Ishikawa (cell line): ENCODE measurements around the gene ADH6.

Experiments
- CEBPB ChIP-seq: IDR thresholded peaks from 2 replicates; pipeline ENCODE4 v1.6.1; 2012
- EP300 ChIP-seq: IDR thresholded peaks from 2 replicates; pipeline ENCODE4 v1.6.1; 2012; ENCODE audit warnings: borderline replicate concordance
- FOXM1 ChIP-seq: IDR thresholded peaks from 2 replicates; pipeline ENCODE4 v1.6.1; 2012; ENCODE audit warnings: low read depth, borderline replicate concordance
- MAX ChIP-seq: IDR thresholded peaks from 2 replicates; pipeline ENCODE4 v1.6.1; 2012
- REST ChIP-seq: IDR thresholded peaks from 2 replicates; pipeline ENCODE4 v1.6.1; 2012; ENCODE audit warnings: low read depth, mild to moderate bottlenecking
- TAF1 ChIP-seq: IDR thresholded peaks from 2 replicates; pipeline ENCODE4 v1.6.1; 2012; ENCODE audit warnings: low read depth, mild to moderate bottlenecking

- no peak for TF ChIP-seq TAF1
- TF ChIP-seq MAX: no peak
- no peak for TF ChIP-seq FOXM1
- TF ChIP-seq EP300: no peak
- no peak for TF ChIP-seq REST
- no peak for TF ChIP-seq CEBPB
These were observed 28.7 kb downstream of the ADH6 start for GRCh38 chr4:99190336-99190735.
